Natural killer cell treated with Interleukin-12 subunit alpha and Interleukin-12 subunit beta and Interleukin-15 and Interleukin-18, amount 100 ng/mL, for 72 hours (primary cell): Measurements from ENCODE around the gene CUX1. TPM values are rescaled to one million over a fixed set of nuclear protein-coding genes. Genes with fewer than 3 reads are reported as not detected.
"Not testable (repeated sequence)": the region's sequence is repeated elsewhere in the genome, so short reads cannot be mapped to it uniquely, and the experiment has no call there.

ENCODE experiments used
- ATAC-seq, 2 donors: fragments of 150-1000 bp; cut with Tn5 transposase in 1 of 2; sonication (Bioruptor Pico), chemical (Tn5 transposase) in 1 of 2; 2 replicates each; pipeline ENCODE4 v1.10.0; 2021
- DNase-seq: peaks from one replicate; pipeline ENCODE4 v3.0.0; 2022; ENCODE audit warnings: low spot score
- H3K27ac Mint-ChIP-seq, 2 donors: 1 replicate in 1 of 2; 2 replicates in 1 of 2; pipeline ENCODE4 v1.8.0; 2022; ENCODE audit warnings: mixed read lengths in 2 of 2, mild to moderate bottlenecking in 1 of 2, moderate library complexity in 1 of 2
- H3K27me3 Mint-ChIP-seq, 2 donors: 1 replicate in 1 of 2; 2 replicates in 1 of 2; pipeline ENCODE4 v1.8.0; 2022; ENCODE audit warnings: mixed read lengths in 2 of 2
- H3K36me3 Mint-ChIP-seq: one replicate; pipeline ENCODE4 v1.8.0; 2022; ENCODE audit warnings: mixed read lengths
- H3K4me1 Mint-ChIP-seq, 2 donors: 1 replicate in 1 of 2; 2 replicates in 1 of 2; pipeline ENCODE4 v1.8.0; 2022; ENCODE audit warnings: low read depth in 2 of 2, mixed read lengths in 2 of 2, mild to moderate bottlenecking in 1 of 2
- H3K4me3 Mint-ChIP-seq: one replicate; pipeline ENCODE4 v1.8.0; 2022; ENCODE audit warnings: mixed read lengths
- H3K9me3 Mint-ChIP-seq: 2 replicates; pipeline ENCODE4 v1.8.0; 2022; ENCODE audit warnings: mixed read lengths
- total RNA-seq, 2 donors: library from RNA; stranded (reverse); gene quantifications; one replicate each; pipeline ENCODE4 v1.2.3, GENCODE V29; 2022

CUX1 gene
- total RNA-seq, 2 donors from 2014 or later = 25.2 to 28.5 TPM

DNA sequence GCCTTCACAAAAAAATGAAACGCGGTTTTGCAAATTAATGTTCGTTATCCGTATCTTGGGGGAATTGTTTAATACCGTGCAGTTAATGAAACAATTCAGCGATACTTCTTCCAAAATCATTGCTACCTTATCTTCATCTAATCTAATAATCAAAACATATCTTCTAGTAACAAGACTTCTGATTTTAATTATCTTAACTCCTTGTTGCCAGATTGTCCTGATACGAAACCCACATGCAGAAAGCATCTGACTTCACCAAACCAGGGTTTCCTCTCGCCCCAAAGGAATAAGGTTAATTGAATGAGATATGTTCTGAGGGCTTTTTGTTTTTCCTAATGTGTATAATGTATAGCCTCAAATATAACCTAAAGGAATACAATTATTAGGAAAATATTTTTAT is 364.1 kb downstream of the CUX1 start:
- H3K36me3 Mint-ChIP-seq = peaks cover 4% of the 10 kb centered on the region
- no peak overlapping the region for H3K27ac Mint-ChIP-seq
- H3K4me3 Mint-ChIP-seq = no peak overlapping the region
- no peak for ATAC-seq
- DNase-seq = no peak
- no peaks in the 10 kb centered on the region for H3K4me1 Mint-ChIP-seq
- no peaks in the 10 kb centered on the region for H3K9me3 Mint-ChIP-seq
- H3K27me3 Mint-ChIP-seq = no peaks in the 10 kb centered on the region

DNA sequence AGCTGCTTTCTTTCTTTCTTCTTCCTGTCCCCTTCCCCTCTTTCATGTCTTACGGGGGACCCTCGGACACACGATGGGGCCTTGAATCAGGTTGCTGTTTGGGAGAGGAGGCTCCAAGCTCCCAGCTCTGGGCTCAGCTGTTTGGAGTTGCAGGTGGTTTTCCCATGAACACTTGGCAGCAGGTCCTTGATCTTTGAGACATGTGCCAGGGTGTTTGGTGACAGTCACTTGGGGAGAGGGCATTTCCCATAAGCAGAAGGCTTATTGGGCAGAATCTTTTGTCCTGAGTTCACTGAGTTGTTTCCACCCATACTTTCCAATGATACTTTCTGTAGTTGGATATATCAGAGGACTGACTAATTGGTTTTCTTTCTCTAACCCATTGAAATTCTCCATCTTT is 364.6 kb downstream of the CUX1 start:
- no peaks in the 10 kb centered on the region for H3K4me1 Mint-ChIP-seq
- H3K9me3 Mint-ChIP-seq = no peaks in the 10 kb centered on the region
- peaks cover 4% of the 10 kb centered on the region for H3K36me3 Mint-ChIP-seq
- H3K4me3 Mint-ChIP-seq = no peak overlapping the region
- ATAC-seq (no peak), DNase-seq (no peak)
- H3K27me3 Mint-ChIP-seq = no peaks in the 10 kb centered on the region
- no peak overlapping the region for H3K27ac Mint-ChIP-seq

DNA sequence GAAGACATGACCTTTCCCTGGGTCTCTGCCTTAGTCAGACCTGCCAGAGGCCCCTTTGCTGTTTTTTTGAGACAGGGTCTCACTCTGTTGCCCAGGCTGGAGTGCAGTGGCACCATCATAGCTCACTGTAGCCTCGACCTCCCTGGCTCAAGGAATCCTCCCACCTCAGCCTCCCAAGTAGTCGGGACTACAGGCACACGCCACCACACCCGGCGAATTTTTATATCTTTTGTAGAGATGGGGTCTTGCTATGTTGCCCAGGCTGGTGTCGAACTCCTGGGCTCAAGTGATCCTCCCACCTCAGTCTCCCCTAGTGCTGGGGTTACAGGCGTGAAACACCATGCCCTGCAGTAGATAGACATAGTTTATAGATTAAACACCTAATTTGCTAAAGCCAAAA is 366.4 kb downstream of the CUX1 start:
- H3K27ac Mint-ChIP-seq, ATAC-seq: not testable (repeated sequence)

DNA sequence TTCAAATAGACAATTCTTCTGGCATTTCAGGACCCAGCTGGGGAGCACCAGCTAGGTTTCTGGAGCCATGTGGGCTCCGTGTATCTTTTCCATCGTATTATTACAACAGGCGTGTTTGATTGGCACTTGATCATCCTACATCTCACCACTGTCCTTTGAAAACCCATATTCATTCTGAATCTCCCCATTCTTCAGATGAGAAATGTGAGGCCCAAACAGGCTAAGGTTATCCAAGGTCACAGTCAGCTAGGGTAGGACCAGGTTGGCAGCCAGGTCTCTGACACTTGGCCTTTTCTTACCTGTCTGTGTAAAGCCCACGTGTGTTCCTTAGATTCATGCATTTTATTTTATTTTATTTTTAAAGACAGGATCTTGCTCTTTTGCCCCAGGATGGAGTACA is 366.9 kb downstream of the CUX1 start:
- Mint-ChIP-seq H3K27me3 (no peaks in the 10 kb centered on the region), H3K4me1 (no peaks in the 10 kb centered on the region), H3K9me3 (no peaks in the 10 kb centered on the region), H3K36me3 (peaks cover 4% of the 10 kb centered on the region), H3K27ac (no peak overlapping the region), H3K4me3 (no peak overlapping the region)
- no peak for DNase-seq
- ATAC-seq = no peak

More for the DNA sequence above, 366.4 kb downstream of the CUX1 start:
- H3K9me3 Mint-ChIP-seq, H3K27me3 Mint-ChIP-seq, H3K4me3 Mint-ChIP-seq, H3K36me3 Mint-ChIP-seq, H3K4me1 Mint-ChIP-seq, DNase-seq: not testable (repeated sequence)

DNA sequence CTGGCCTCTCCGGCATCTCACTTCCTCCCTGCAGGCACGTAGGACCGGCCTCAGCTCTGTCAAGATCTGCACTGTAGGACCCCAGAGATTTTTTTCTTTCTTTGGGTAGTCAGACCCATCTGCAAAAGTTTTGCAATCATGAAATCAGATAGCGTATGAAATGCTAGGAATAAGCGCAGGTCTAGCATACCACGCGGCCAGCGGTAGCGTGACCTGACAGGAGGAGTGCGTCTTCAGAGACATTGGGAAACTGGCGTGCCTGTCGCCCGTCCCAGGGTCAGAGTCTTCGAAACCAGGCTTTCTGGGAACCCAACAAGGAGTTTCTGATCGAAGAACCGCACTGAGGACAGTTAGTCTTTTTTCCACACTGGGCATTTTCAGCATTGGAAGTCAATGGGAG is 368.4 kb downstream of the CUX1 start:
- Mint-ChIP-seq H3K27ac (no peak overlapping the region), H3K4me1 (no peaks in the 10 kb centered on the region), H3K9me3 (no peaks in the 10 kb centered on the region), H3K4me3 (no peak overlapping the region), H3K27me3 (no peaks in the 10 kb centered on the region), H3K36me3 (peaks cover 4% of the 10 kb centered on the region)
- no peak for ATAC-seq
- DNase-seq = no peak

DNA sequence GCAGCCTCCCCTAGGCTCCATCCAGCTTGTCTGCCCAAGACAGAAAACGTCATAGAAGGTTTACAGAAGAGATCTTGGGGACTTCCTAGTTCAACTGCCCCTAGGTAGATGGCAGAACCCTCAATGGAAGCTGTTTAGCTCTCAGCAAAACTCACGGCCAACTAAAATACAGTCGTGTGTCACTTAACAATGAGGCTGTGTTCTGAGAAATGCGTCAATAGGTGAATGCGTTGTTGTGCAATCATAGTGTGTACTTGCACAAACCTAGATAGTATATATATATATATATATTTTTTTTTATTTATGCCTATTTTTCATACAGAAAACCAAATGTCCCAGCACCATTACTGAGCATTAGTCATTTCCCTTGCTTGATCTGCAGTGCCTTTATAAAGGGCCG is 368.9 kb downstream of the CUX1 start:
- Mint-ChIP-seq H3K4me1 (no peaks in the 10 kb centered on the region), H3K4me3 (no peak overlapping the region), H3K9me3 (no peaks in the 10 kb centered on the region), H3K27ac (no peak overlapping the region), H3K27me3 (no peaks in the 10 kb centered on the region), H3K36me3 (peaks cover 4% of the 10 kb centered on the region)
- ATAC-seq (no peak), DNase-seq (no peak)

DNA sequence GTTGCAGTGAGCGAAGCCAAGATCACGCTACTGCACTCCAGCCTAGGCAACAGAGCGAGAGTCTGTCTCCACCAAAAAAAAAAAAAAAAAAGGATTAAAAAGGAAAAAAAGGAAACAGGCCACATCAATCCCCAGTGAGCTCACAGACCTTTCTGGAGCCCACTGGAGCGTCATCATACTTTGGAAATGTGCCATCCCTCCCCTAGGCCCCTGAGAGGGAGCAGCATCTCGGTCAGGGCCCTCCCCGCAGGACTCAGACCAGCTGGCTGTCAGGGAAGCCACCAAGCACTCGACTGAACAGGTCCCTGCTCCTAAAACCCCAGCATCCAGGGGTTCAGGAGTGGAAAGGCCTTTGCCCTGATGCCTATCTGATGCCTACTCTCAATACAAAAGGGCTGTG is 371.3 kb downstream of the CUX1 start:
- ATAC-seq = no peak
- peaks cover 5% of the 10 kb centered on the region for H3K36me3 Mint-ChIP-seq
- H3K27me3 Mint-ChIP-seq = no peaks in the 10 kb centered on the region
- no peaks in the 10 kb centered on the region for H3K9me3 Mint-ChIP-seq
- no peak for DNase-seq
- no peaks in the 10 kb centered on the region for H3K4me1 Mint-ChIP-seq
- H3K27ac Mint-ChIP-seq = no peak overlapping the region
- no peak overlapping the region for H3K4me3 Mint-ChIP-seq

DNA sequence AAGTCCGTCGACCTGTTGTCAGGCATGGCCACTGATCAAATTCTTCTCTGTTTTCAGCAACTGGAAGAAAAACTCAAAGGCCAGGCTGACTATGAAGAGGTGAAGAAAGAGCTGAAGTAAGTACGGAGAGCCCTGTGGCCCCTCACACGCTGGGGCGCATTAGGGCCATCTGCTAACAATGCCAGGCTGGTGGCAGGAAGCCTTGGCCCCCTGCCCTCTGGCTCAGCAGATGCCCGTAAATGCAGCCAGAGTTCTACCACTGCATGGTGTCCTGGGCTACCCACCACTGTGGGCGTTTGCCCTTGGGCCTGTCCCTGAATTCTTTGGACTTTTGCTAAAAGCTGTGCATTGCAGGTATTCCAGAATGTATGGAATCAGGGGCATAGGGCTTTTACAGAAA is 372.3 kb downstream of the CUX1 start:
- Mint-ChIP-seq H3K36me3 (peaks cover 8% of the 10 kb centered on the region), H3K4me3 (no peak overlapping the region), H3K27me3 (no peaks in the 10 kb centered on the region), H3K4me1 (no peaks in the 10 kb centered on the region), H3K9me3 (no peaks in the 10 kb centered on the region), H3K27ac (no peak overlapping the region)
- peak; percentile 10 for DNase-seq
- ATAC-seq = no peak

DNA sequence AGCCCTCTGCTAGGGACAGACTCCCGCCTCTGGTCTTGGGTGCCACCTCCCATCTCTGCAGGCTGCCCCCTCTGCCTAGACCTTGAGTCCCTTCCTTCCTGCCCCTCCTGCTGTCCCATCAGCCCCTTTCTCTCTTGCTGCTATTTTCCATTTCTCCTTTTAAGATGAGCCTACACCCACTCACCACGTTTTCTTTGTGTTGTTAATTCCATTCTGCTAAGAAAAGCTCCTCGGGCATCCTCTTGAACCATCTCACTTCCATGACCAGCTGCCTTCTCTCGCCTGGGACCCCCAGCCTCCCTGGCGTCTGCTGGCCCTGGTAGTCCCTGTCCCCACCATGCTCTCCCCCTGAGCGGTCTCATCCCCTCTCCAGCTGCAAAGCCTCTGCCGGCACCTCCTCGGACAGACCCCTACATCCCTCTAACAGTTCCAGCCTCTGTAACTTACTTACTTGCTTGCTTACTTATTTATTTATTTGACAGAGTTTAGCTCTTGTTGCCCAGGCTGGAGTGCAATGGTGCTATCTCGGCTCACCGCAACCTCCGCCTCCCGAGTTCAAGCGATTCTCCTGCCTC is 373.4 kb downstream of the CUX1 start:
- DNase-seq = peak; percentile 23
- Mint-ChIP-seq H3K4me1 (no peaks in the 10 kb centered on the region), H3K27me3 (no peaks in the 10 kb centered on the region), H3K9me3 (no peaks in the 10 kb centered on the region), H3K27ac (peak overlapping the region in 1 of 2 donors; percentile 15), H3K4me3 (no peak overlapping the region), H3K36me3 (peaks cover 7% of the 10 kb centered on the region)
- ATAC-seq = no peak

DNA sequence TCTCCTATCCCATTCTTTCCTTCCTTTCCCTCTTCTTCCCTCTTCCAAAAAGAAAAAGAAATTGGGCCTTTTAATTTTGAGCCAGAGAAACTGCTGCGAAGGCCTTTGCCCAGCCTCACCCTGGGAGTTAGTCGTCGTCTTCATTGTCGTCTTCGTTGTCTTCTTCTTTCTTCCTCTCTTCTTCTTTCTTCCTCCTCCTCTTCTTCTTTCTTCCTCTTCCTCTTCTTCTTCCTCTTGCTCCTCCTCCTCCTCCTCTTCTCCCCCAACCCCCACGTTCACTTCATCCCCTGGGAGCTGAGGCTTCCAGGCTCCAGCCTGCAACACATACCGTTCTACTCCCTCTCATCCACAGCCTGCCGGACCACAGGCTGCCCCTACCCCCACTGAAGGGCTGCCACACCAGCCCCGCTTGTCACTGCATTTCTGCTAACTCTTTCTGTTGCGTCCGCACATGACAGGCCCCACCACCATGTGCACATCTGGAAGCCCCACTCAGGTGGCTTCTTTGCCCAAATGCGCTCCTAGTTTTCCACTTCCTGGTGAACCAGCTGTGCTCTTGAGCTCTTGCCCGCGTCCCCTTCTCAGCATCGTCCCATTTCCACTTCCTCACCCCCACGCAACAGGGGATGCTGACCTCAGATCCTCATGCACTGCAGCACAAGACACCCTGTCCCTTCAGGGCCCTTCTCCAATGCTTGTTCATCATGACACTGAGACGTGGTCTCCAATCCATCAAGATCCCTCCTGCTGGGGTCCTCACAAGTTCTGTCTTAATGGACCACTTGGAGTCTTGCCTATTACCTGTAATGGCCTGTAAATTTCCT is 374.3 kb downstream of the CUX1 start:
- no peaks in the 10 kb centered on the region for H3K9me3 Mint-ChIP-seq
- ATAC-seq (no peak), DNase-seq (no peak)
- no peaks in the 10 kb centered on the region for H3K4me1 Mint-ChIP-seq
- peaks cover 5% of the 10 kb centered on the region for H3K36me3 Mint-ChIP-seq
- no peak overlapping the region for H3K4me3 Mint-ChIP-seq
- peak overlapping the region in 1 of 2 donors; percentile 15 for H3K27ac Mint-ChIP-seq
- no peaks in the 10 kb centered on the region for H3K27me3 Mint-ChIP-seq

DNA sequence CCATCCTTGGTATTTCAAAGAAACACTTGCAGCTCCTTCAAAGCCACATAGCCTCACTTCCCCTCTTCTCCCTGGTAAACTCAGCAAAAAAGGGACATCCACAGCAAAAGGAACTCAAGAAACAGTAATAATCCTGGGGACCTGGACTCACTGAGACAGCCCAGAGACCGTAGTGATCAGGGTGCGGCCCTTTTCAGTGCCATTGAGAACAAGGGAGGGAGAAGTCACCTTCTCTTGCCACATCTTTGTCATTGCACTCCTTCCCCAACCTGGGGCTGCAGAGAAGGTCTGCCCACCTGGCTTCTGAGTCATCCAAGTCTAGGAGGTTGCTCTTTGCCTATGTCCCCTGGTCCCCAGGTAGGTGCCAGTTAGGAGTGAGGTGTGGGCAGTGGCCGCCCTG is 375.4 kb downstream of the CUX1 start:
- H3K27me3 Mint-ChIP-seq = no peaks in the 10 kb centered on the region
- H3K27ac Mint-ChIP-seq = no peak overlapping the region
- no peak for DNase-seq
- peaks cover 5% of the 10 kb centered on the region for H3K36me3 Mint-ChIP-seq
- no peak overlapping the region for H3K4me3 Mint-ChIP-seq
- H3K9me3 Mint-ChIP-seq = no peaks in the 10 kb centered on the region
- ATAC-seq = no peak
- H3K4me1 Mint-ChIP-seq = no peaks in the 10 kb centered on the region

DNA sequence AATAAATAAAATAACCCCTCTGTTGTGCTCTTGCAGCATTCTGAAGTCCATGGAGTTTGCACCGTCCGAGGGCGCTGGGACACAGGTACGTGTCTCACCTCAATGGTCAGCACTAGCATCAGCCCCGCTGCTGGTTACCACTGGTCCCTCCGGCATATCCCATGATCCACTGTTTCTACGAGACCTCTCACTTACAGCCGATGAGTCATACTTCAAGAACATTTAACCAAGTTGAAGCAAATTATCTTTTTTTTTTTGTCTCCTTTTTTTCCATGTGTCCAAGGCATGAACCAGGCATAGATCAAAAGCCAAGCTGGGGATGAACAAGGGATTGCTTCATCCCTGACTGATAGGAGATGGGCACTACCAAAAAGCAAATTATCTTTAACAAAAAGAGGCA is 376.4 kb downstream of the CUX1 start:
- DNase-seq = no peak
- H3K27me3 Mint-ChIP-seq = no peaks in the 10 kb centered on the region
- H3K4me3 Mint-ChIP-seq = no peak overlapping the region
- H3K9me3 Mint-ChIP-seq = no peaks in the 10 kb centered on the region
- H3K27ac Mint-ChIP-seq = no peak overlapping the region
- no peak for ATAC-seq
- peaks cover 5% of the 10 kb centered on the region for H3K36me3 Mint-ChIP-seq
- H3K4me1 Mint-ChIP-seq = no peaks in the 10 kb centered on the region

DNA sequence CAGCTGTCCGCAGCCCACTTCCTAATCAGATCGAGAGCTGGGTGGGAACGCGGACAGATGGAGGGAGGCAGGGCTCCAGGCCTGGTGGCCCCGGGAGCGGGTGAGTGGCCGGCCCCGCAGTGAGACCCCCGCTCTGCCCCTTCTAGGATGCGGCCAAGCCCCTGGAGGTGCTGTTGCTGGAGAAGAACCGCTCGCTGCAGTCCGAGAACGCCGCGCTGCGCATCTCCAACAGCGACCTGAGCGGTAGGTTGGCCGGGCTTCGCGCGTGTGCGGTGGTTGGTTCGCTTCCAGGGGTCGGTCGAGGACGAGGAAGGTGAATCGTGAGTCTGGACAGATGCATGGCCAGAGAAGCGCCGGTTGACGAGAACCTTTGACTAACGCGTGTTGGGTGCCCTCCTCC is 377.9 kb downstream of the CUX1 start:
- Mint-ChIP-seq H3K4me3 (no peak overlapping the region), H3K4me1 (no peaks in the 10 kb centered on the region), H3K27ac (no peak overlapping the region), H3K27me3 (no peaks in the 10 kb centered on the region), H3K9me3 (no peaks in the 10 kb centered on the region), H3K36me3 (peaks cover 5% of the 10 kb centered on the region)
- DNase-seq (no peak), ATAC-seq (peak in 1 of 2 donors; percentile 22)

DNA sequence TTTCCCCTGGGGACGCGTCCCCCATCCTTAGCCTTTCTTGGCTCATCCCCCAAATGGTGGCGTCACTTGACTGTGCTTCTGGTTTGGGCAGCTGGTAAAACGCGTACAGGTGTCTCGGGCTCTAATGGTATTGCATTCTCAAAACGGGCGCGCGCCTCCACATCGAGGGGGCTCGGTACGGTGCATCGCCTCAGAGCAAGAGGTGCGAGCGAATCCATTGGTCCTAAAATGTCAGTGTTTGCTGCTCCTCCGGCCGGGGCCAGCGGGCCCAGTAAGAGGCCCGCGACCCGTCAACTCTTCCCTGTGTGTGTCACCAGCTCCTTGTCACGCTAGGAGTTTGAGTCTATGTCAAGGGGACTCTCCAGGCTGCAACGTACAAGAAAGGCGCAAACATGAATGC is 378.6 kb downstream of the CUX1 start:
- DNase-seq = no peak
- Mint-ChIP-seq H3K4me3 (no peak overlapping the region), H3K27me3 (no peaks in the 10 kb centered on the region), H3K27ac (no peak overlapping the region), H3K4me1 (no peaks in the 10 kb centered on the region), H3K9me3 (no peaks in the 10 kb centered on the region), H3K36me3 (peaks cover 5% of the 10 kb centered on the region)
- no peak for ATAC-seq

DNA sequence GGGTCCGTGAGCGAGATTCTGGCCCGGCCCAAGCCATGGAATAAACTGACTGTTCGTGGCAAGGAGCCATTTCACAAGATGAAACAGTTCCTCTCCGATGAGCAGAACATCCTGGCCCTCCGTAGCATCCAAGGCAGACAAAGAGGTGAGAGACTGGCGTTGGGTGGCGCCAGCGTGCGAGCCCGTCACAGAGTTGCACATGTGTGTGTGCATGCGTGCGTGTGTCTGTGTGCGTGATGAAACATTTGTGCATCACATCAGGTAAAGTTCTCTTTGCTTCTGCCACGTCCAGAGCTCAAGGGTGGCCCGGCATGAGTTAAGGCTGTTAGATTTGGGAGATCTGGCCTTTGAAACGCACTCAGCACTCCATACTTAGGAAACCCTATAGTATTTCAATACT is 379.7 kb downstream of the CUX1 start:
- H3K36me3 Mint-ChIP-seq = peaks cover 5% of the 10 kb centered on the region
- DNase-seq (no peak), ATAC-seq (no peak)
- no peaks in the 10 kb centered on the region for H3K9me3 Mint-ChIP-seq
- no peak overlapping the region for H3K4me3 Mint-ChIP-seq
- H3K4me1 Mint-ChIP-seq = no peaks in the 10 kb centered on the region
- no peaks in the 10 kb centered on the region for H3K27me3 Mint-ChIP-seq
- no peak overlapping the region for H3K27ac Mint-ChIP-seq
